SK-N-MC (cell line): Measurements from ENCODE around the gene TMEM63C.

Experiments used
- EZH2 ChIP-seq: fragments of 200-600 bp; sonication (generic); IDR thresholded peaks from one replicate; pipeline ENCODE4 v1.6.1; 2017; ENCODE audit warnings: antibody characterized with exemption
- FOXP2 ChIP-seq: optimal IDR thresholded peaks from 2 replicates; pipeline ENCODE3; 2011; ENCODE audit warnings: mild to moderate bottlenecking, moderate library complexity; ENCODE audit not compliant: insufficient read depth; ENCODE audit errors: extremely low read length, control extremely low read depth
- POLR2AphosphoS5 ChIP-seq: IDR thresholded peaks from 2 replicates; pipeline ENCODE4 v1.6.1; 2012; ENCODE audit warnings: mild to moderate bottlenecking, low read depth, low read length, borderline replicate concordance

DNA sequence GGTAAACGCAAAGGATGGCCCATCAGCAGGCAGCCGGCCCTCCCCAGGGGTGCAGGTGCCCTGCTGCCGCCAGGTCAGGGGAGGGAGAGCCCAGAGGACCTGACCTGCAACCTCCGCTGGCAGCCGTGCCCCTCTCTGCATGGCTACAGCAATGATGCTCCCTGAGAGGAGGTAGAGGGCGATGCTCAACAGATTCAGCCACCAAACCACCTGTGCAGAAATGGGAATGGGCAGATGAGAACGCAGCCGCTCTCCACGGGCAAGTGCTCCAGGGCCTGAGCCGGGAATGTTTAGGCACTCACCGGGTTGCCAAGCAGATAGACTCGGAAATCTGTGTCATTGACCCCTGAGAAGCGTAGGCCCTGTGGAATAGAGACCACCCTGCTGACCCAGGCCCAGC, 98.1 kb downstream of the TMEM63C start:
- TF ChIP-seq POLR2AphosphoS5, result no peak
- TF ChIP-seq EZH2, result no peak
- TF ChIP-seq FOXP2, result no peak
